Measurements from ENCODE around the gene TMEM135.

DNA sequence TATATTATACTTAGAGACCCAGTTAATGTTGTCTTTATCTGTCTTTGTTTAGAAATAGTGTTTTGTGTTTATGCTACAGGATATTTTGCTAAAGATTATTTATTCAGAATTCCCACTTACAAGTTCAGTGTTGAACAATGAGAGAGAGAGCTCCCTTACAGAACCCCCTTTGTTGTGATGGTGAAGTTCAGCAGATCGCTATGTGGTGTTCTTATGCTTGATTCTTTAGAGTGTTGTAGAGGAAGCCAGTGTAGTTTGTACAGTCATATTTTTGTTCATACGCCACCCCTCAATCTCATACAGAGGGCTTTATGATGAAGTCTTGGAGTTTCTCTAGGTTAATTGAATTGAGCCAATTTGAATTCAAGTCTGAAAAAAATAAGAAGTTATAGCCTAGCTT is 150.2 kb downstream of the TMEM135 start:
- TF ChIP-seq POLR2A (IDR thresholded peaks at IDR 0.05) = no peak
- TF ChIP-seq, protein P1, sequence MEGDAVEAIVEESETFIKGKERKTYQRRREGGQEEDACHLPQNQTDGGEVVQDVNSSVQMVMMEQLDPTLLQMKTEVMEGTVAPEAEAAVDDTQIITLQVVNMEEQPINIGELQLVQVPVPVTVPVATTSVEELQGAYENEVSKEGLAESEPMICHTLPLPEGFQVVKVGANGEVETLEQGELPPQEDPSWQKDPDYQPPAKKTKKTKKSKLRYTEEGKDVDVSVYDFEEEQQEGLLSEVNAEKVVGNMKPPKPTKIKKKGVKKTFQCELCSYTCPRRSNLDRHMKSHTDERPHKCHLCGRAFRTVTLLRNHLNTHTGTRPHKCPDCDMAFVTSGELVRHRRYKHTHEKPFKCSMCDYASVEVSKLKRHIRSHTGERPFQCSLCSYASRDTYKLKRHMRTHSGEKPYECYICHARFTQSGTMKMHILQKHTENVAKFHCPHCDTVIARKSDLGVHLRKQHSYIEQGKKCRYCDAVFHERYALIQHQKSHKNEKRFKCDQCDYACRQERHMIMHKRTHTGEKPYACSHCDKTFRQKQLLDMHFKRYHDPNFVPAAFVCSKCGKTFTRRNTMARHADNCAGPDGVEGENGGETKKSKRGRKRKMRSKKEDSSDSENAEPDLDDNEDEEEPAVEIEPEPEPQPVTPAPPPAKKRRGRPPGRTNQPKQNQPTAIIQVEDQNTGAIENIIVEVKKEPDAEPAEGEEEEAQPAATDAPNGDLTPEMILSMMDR (IDR thresholded peaks at IDR 0.05 in 4 of 5, conservative IDR thresholded peaks at IDR 0.05 in 1 of 5) = no peak

Data from gastrocnemius medialis (tissue), 4 donors.